Measurements from ENCODE around the gene MAP7D1.

Gene MAP7D1

GRCh38 chr1:36155408-36156328 lies at the start of gene MAP7D1:
Gene MAP7D1 (plus strand): TSS chr1:36156160. CDS start chr1:36156418, 258 bp downstream.
- peak; percentile 82 for DNase-seq (ENCODE audit: low read depth)

GRCh38 chr1:36106269-36106668 lies 49.7 kb upstream of the MAP7D1 start:
- DNase-seq (ENCODE audit: low read depth) = no peak

- no peak for DNase-seq (ENCODE audit: low read depth)
Measured at GRCh38 chr1:36107394-36107793, 48.6 kb upstream of the MAP7D1 start.

- DNase-seq (ENCODE audit: low read depth) = peak; percentile 43
Measured at GRCh38 chr1:36108314-36108713, 47.6 kb upstream of the MAP7D1 start.

GRCh38 chr1:36109041-36109679 lies 46.8 kb upstream of the MAP7D1 start:
- peak; percentile 48 for DNase-seq (ENCODE audit: low read depth)

GRCh38 chr1:36111151-36111550 lies 44.8 kb upstream of the MAP7D1 start:
- no peak for DNase-seq (ENCODE audit: low read depth)

- no peak for DNase-seq (ENCODE audit: low read depth)
Measured at GRCh38 chr1:36112823-36113222, 43.1 kb upstream of the MAP7D1 start.

- DNase-seq (ENCODE audit: low read depth) = no peak
Measured at GRCh38 chr1:36114371-36114770, 41.6 kb upstream of the MAP7D1 start.

- peak; percentile 86 for DNase-seq (ENCODE audit: low read depth)
Measured at GRCh38 chr1:36115200-36115669, 40.7 kb upstream of the MAP7D1 start.

GRCh38 chr1:36115931-36116330 lies 40.0 kb upstream of the MAP7D1 start:
- peak; percentile 46 for DNase-seq (ENCODE audit: low read depth)

GRCh38 chr1:36116901-36117300 lies 39.1 kb upstream of the MAP7D1 start:
- DNase-seq (ENCODE audit: low read depth) = no peak

- no peak for DNase-seq (ENCODE audit: low read depth)
Measured at GRCh38 chr1:36118447-36119204, 37.3 kb upstream of the MAP7D1 start.

GRCh38 chr1:36119456-36119855 lies 36.5 kb upstream of the MAP7D1 start:
- no peak for DNase-seq (ENCODE audit: low read depth)

GRCh38 chr1:36122062-36123030 lies 33.6 kb upstream of the MAP7D1 start:
- DNase-seq (ENCODE audit: low read depth) = no peak

GRCh38 chr1:36123356-36123755 lies 32.6 kb upstream of the MAP7D1 start:
- DNase-seq (ENCODE audit: low read depth) = no peak

GRCh38 chr1:36124404-36125128 lies 31.4 kb upstream of the MAP7D1 start:
- DNase-seq (ENCODE audit: low read depth) = no peak

GRCh38 chr1:36125129-36125991 lies 30.6 kb upstream of the MAP7D1 start, which contains the start of gene COL8A2:
Gene COL8A2 (minus strand): TSS chr1:36125222. CDS start chr1:36100242, 24,980 bp downstream.
- DNase-seq (ENCODE audit: low read depth) = no peak

- no peak for DNase-seq (ENCODE audit: low read depth)
Measured at GRCh38 chr1:36126005-36126716, 29.8 kb upstream of the MAP7D1 start.
